ENCODE data around the gene DICER1.

GRCh38 chr14:95143808-95144620, 13.3 kb downstream of the DICER1 start:
- TF ChIP-seq CTCF (IDR thresholded peaks at IDR 0.05; ENCODE audit: low read length) (no peak), EZH2 (optimal IDR thresholded peaks at IDR 0.05; ENCODE audit: low read depth, low read length) (no peak)

Measured in MM.1S (cell line).